GM18861 (cell line): ENCODE measurements around the gene RREB1.

ENCODE experiments used
- ATAC-seq: cut with Tn5 transposase; IDR thresholded peaks from one replicate; pipeline ENCODE4 v1.9.1; 2021; ENCODE audit not compliant: unreplicated experiment

Gene RREB1

DNA sequence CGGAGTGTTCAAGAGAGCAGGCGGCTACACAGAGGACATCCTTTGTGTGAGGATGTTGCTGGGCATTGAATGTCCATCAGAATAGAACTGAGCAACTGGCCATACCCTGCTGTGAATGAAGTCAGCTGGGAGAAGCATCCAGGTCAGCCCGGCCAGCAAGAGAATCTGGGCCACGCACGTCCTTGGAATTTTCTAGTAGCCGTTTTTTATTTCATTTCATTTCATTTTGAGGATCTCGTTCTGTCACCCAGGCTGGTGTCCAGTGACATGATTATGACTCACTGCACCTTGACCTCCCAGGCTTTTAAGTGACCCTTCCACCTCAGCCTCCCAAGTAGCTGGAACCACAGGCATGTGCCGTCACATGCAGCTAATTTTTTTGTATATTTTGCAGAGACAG, 107.4 kb downstream of the RREB1 start:
- ATAC-seq, result no peak

- ATAC-seq, result peak; percentile 70
These were observed 108.1 kb downstream of the RREB1 start for GRCh38 chr6:7215798-7216231.

- no peak for ATAC-seq
These were observed 109.3 kb downstream of the RREB1 start for GRCh38 chr6:7216941-7217621.

GRCh38 chr6:7218406-7218988, 110.7 kb downstream of the RREB1 start:
- no peak for ATAC-seq

GRCh38 chr6:7219310-7219709, 111.5 kb downstream of the RREB1 start:
- no peak for ATAC-seq

DNA sequence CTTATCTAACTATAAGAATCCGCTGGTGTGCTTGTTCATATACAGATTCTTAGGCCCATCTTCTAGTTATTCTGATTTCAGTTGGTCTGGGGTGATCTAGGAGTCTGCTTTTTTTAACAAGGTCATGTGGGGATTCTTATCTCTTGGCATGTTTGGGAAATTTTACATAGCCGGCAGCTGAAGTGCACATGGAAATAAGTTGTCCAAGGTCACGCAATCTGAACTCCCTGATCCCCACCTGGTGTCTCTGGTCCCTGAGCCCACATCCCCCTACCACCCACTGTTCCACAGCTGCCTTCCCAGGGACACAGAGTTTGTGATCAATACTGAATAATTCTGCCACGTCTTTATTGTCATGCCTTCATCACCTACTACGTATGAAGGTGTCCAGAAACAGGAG, 114.4 kb downstream of the RREB1 start:
- no peak for ATAC-seq

DNA sequence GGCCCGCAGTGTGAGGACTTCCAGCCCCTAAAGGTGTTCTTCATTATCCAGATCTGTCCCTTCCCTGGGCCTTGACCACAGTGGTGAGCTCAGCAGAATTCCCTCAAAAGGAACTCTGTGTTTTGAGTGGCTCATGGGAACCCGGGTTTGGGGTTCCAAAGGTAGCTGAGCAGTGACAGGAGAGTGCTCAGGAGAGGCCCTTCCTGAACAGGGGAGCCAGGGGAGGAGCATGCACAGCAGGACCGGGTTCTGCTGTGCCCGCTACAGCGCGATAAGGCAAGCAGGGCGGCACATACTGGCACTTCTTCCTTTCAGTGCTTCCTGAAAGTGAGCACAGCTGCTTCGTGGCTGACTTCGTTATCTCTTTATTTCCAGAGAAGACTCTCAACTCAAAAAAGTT, 117.0 kb downstream of the RREB1 start:
- ATAC-seq, result no peak

GRCh38 chr6:7228662-7229375, 121.1 kb downstream of the RREB1 start:
- no peak for ATAC-seq

DNA sequence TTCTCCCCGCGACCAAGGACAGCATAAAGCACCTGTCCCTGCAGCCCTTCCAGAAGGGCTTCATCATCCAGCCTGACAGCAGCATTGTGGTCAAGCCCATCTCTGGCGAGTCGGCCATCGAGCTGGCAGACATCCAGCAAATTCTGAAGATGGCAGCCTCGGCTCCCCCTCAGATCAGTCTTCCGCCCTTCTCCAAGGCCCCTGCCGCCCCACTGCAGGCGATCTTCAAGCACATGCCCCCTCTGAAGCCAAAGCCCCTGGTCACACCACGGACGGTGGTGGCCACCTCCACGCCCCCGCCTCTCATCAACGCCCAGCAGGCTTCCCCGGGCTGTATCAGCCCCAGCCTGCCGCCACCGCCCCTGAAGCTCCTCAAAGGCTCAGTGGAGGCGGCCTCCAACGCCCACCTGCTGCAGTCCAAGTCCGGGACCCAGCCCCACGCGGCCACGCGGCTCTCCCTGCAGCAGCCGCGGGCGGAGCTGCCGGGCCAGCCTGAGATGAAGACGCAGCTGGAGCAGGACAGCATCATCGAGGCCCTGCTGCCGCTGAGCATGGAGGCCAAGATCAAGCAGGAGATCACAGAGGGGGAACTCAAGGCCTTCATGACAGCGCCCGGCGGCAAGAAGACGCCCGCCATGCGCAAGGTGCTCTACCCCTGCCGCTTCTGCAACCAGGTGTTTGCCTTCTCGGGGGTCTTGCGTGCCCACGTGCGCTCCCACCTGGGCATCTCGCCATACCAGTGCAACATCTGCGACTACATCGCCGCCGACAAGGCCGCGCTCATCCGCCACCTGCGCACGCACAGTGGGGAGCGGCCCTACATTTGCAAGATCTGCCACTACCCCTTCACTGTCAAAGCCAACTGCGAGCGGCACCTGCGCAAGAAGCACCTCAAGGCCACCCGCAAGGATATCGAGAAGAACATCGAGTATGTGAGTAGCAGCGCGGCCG, 121.9 kb downstream of the RREB1 start:
- ATAC-seq, result no peak

DNA sequence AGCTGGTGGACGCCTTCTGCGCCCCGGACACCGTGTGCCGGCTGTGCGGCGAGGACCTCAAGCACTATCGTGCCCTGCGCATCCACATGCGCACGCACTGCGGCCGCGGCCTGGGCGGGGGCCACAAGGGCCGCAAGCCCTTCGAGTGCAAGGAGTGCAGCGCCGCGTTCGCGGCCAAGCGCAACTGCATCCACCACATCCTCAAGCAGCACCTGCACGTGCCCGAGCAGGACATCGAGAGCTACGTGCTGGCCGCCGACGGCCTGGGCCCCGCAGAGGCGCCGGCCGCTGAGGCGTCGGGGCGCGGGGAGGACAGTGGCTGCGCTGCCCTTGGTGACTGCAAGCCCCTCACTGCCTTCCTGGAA, 122.5 kb downstream of the RREB1 start:
- ATAC-seq, result no peak

- ATAC-seq, result no peak
These were observed 123.4 kb downstream of the RREB1 start for GRCh38 chr6:7230956-7231713.

DNA sequence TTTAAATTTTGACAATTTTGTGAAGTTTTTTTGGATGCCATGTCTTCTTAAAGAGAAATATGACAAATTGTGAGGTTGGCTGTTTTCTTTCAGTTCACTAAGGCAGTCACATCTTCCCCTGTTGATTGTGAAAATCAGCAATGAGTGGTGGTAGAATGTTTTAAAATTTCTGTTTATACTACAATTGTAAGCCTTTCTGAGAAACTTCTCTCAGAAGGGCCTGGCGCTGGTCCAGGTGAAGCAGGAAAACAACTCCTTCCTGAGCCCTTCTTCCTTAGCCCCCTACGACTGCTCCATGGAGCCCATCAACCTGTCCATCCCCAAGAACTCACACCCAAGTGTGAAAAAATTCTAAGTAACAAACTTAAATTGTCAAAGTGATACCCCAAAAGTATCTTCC, 124.6 kb downstream of the RREB1 start:
- ATAC-seq, result no peak

- ATAC-seq, result no peak
These were observed 126.8 kb downstream of the RREB1 start for GRCh38 chr6:7234547-7234946.

GRCh38 chr6:7235712-7236305, 128.0 kb downstream of the RREB1 start:
- no peak for ATAC-seq

GRCh38 chr6:7236306-7237209, 128.8 kb downstream of the RREB1 start:
- ATAC-seq, result peak; percentile 57

DNA sequence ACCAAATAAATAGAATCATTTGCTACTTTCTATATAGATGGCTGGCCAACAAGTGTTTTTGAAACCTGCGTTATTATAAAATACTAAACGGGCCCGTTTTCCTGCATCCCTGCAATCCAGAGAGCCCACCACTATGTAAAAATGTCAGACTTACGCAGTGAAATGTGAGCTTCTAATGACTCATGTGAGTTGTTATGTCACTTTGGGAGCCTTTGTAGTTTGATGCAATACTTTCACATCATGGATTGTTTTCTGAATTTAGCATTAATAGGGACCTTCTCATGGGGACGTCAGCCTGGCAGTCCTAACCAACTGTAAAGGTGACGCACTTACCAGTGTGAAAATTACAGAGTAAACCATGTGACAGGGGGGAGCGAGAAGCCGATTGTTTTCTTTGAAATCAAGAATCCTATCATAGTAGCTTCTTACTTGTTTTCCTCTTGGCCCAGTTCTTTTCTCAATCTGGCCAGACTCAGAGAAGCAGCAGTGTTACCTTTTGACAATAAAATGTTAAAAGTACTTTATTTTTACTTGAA, 130.0 kb downstream of the RREB1 start:
- no peak for ATAC-seq

DNA sequence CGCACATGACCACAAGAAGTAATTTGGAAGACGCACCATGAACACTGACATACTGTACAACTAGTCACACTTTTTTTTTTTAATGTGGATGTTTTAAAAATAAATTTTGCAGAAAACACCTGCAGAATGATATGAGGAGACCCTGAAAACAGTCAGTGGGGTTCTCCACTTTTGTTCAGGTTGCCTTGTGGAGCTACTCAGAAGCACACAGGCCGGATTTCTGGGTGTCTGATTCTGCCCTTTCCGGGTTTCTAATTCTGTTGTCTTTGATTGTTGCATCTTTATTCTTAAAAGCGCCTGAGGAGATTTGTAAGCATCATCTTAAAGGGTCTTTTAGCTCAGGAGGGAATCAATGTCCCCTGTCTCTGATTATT, 130.8 kb downstream of the RREB1 start:
- ATAC-seq, result no peak

DNA sequence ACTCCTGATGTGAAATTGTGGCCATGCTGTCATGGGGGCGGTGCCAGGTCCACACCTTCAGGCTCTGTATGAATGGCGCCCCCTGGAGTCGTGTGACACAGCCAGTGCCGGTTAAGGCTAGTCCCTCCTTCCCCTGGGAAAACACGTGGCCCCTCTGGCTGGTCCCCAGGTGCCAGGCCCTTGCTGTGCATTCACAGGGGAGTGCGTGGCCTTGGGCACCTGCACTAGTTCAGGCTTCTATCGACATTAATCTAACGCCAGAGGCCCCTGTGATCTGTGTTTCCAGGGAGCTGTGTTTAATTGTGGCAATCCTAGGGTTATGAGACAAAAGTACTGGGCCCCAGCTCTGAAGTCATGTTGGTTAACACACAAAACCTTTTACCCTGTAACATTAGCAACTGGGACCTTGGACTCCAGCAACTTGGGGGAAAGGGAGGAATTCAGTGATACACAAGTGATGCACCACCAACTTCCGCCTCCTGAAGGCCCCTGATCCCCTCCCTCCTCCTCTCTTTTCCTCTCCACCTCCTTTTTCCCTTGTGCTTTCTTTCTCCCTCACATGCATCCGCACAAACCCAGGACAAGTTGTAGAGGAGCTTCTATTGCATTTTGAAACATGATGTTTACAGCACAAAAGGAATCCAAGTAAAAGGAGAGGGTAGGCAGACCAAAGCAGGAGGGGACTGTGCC, 131.3 kb downstream of the RREB1 start:
- ATAC-seq, result peak; percentile 35
